NCI-H146 treated with DMSO at 0.1 percent for 48 hours (cell line): ENCODE data around the gene SNHG17.

Source experiments
- DNase-seq: peaks from one replicate; lab custom pipeline; 2025; ENCODE audit not compliant: unreplicated experiment; lab: John Stamatoyannopoulos, UW

The SNHG17 gene

DNA sequence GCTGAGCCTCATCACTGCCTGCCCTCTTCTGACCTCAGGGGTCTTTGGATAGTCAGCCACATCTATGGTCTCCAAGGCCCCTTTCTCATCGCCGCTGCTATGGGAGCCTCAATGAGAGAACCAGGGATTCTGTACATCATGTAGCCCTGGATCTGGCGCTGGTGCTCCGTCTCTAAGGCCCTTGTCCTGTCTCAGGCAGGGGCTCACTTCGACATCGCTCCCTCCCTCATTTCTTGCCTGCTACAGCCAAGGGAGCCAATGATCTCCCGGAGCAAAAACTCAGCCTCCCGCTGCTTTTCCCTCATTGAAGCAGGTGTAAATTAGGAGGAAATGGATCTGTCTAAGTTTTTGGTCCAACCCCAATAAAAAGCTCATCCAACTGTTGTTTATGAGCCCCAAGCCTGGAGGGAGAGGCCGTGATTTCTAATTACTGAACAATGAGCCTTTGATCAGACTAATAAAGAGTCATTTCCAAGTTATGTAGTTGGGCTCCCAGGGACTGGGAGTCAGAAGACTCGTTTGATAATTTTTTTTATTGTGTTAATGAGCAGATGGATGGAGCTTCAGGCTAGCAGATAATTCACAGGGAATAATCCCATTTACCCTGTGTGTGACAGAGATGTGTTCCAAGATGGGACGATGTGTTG is 58.0 kb downstream of the SNHG17 start:
- no peak for DNase-seq

DNA sequence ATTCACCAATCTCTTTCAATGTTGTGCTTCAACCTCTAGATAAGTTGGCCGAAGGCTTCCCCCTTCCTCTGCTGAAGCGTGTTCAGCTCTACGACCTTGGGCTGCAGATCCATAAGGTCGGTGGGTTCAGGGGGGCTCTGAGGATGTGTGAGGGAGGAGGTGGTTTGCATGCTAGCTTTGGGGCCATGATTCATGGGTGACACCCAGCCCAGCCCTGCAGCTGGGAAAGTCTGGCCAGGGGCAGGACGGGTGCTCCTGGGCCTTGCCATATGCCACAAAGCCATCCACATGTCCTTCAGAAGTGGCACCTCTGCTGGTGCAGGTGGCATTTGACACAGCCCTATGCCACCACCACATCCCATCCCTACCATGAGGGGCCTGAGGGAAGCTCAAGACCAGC is 61.2 kb downstream of the SNHG17 start:
- DNase-seq: no peak

DNA sequence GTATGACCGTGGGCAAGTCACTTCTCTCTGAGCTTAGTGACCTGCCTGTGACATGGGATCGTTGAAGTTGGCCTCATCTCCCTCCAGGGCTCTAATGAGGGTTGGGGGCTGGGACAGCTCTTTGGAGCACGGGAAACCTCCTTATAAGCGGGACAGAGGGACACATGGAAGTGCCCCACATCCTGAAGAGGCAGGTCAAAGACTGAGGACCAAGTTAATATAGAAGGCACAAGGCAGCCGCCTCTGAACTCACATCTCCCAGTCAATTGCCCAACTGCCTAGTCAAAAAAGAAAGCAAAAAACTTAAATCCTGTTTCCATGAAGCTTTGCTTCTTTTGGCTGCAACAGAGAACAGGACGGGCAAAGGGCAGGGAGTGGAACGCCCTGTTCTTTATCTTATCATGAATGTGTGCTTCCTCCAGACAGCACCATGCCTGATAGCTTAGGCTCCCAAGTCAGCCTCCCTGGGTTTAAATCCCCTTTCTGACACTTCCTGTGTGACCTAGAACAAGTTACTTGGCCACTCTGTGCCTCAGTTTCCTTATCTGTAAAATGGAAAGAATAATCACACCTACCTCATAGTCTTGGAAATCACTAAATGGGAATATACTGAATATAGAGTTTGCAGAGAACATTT is 61.8 kb downstream of the SNHG17 start:
- no peak for DNase-seq

DNA sequence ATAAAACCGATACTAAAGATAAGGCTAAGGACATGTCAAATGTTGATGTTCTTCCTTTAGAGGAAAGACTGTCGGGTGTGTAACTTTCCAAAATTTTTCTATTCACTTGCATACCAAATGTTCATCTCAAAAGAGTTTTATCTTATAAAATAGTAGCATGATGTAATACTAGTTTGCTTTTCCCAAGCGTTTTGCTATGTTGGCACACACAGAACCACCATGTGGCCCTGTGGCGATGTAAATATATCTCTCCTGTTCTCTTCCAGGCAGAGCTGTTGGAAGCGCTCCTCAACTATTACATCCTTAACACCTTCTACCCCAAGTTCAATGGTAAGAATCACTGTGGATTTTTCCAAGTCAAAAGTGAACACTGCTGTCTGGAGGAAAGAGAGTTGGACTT is 62.3 kb downstream of the SNHG17 start:
- no peak for DNase-seq
